ENCODE data around the gene URI1.

Gene URI1

GRCh38 chr19:29971648-29972047, 29.6 kb downstream of the URI1 start:
- no peak for DNase-seq (ENCODE audit: low read depth)

GRCh38 chr19:29974701-29975100, 32.7 kb downstream of the URI1 start:
- no peak for DNase-seq (ENCODE audit: low read depth)

GRCh38 chr19:29976151-29976943, 34.3 kb downstream of the URI1 start:
- DNase-seq (ENCODE audit: low read depth): no peak

- no peak for DNase-seq (ENCODE audit: low read depth)
These were observed 36.0 kb downstream of the URI1 start for GRCh38 chr19:29978080-29978479.

DNA sequence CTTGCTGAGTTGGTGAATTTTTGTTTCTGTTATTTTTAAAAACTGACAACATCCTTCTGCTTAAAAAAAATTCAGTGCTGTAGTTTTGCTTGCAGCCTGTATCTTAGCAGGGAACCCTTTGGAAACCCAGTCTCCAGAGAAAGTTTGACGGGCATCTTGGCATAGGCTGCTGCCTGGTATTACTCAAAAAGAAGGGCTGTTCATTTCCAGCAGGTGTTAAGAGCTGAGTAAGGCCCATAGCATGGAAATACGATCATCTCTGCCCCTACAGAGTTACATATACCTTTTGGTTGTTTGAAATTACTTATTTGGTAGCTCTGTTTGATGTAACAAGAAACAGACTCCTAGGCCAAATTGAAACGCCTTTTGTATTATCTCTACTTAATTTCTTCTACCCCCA, 41.5 kb downstream of the URI1 start:
- no peak for DNase-seq (ENCODE audit: low read depth)

GRCh38 chr19:29985196-29985595, 43.2 kb downstream of the URI1 start:
- no peak for DNase-seq (ENCODE audit: low read depth)

DNA sequence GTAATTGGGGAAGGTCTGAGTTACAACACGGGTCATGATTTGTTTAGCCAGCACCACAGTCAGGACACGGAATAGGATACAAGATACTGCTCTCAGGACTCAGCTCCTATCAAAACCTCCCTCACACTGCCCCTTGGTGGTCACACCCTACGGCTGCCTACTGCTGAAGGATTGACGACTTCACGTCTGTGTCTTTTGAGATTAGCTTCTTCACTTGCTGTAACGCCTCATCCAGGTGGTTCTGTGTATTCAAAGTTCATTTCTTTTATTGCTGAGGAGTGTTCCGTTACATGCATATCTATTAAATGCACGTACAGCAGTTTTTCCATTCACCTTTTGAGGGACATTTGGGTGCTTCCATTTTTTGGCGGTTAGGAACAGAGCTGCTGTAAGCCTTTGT, 46.3 kb downstream of the URI1 start:
- DNase-seq (ENCODE audit: low read depth): no peak

DNA sequence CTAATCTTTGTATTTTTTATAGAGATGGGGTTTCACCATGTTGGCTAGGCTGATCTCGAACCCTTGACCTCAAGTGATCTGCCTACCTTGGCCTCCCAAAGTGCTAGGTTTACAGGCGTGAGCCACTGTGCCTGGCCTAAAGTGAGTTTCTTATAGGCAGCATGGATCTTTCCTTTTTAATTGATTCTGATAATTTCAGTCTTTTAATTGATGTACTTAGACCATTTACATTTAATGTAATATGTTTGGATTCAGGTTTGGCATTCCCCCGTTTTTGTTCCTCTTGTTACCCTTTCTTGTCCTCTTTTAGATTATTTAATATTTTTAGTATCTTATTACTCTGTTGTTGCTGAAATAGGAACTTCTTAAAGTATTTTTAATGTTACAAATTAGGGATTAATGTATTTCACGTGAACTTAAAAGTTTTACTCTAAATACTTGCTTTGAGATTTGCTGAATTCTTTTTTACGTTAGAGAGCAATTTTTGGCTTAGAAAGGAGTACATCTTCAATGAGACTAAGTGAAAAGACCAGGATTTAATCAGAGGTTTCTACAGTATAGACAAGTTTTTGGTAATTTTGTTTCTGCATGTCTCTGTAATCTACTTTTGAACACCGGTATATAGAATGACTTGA, 50.3 kb downstream of the URI1 start:
- DNase-seq (ENCODE audit: low read depth): no peak

- no peak for DNase-seq (ENCODE audit: low read depth)
These were observed 57.5 kb downstream of the URI1 start for GRCh38 chr19:29999490-29999889.

DNA sequence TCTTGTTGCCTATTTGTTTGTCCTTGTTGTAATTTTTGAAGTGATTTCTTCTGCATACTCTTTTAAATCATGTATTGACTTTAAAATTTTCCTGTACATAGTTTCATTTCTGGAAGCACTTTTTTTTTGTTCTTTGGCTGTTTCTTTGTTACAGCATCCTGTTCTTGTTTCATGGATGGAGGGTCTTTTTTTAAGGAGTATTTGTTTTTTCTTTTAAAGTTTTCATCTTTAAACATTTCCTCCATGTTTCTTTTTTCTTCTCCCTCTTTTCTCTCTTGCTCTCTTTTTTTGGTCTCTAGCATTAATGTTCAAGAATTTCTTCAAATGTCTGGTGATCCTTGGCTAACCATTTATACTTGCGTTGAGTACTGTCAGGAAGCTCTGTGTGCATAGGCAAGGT, 58.8 kb downstream of the URI1 start:
- DNase-seq (ENCODE audit: low read depth): no peak

DNA sequence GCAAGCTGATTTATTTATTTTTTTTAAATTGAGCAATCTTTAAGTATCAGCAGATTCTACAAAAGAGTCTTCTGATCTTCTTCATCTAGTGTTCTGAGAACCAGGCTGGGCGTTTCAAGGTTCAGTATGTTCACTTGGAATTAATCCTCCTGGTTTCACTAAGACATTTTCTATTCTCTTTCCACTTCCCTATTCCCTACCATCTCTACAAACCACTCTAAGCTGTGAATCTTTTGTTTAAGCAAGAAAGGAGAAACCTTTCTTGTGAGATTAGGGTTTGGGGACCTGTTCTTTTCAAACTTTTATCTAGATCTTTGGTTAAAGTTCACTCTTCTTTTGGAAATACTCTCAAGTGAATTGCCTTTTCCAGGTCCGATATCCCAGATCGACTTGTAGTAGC, 59.3 kb downstream of the URI1 start:
- DNase-seq (ENCODE audit: low read depth): no peak

- no peak for DNase-seq (ENCODE audit: low read depth)
These were observed 59.8 kb downstream of the URI1 start for GRCh38 chr19:30001791-30002190.

- DNase-seq (ENCODE audit: low read depth): no peak
These were observed 61.8 kb downstream of the URI1 start for GRCh38 chr19:30003866-30004265.

DNA sequence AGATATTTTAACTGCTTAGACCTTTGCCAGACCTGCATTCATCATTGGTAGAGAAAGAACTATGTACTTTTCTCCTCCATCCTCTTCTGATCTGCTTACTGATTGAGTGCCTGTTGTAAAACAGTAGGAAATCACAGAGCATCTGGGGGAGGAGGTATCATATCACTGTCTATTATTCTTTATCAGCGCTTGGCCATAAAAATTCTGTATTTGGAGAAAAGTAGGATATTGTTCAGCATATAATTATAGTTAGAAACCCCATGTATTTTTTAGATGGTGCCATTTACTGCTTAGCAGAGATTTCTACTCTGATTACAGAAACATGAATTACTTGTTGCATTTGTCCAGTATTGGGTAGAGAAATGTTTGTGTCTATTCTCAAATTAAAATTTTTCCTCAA, 62.4 kb downstream of the URI1 start:
- no peak for DNase-seq (ENCODE audit: low read depth)

DNA sequence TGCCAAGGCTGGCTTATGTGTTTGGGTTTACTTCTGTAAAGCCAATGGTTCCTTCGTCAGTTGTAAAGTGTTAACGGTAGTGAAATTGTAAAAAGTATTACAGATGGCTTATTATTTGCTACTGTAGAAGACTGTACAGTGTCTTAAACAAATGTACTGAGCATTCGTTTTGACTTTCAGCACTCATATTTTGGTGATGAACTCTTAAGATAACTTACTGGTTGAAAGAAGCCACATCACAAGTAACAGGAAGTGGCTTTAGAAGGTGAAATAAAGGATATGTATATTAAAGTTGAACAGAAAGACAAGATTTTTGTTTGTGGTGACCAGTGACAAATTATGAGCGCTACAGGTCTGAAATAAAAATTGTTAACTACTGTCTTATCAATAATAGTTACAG, 64.2 kb downstream of the URI1 start:
- DNase-seq (ENCODE audit: low read depth): no peak

DNA sequence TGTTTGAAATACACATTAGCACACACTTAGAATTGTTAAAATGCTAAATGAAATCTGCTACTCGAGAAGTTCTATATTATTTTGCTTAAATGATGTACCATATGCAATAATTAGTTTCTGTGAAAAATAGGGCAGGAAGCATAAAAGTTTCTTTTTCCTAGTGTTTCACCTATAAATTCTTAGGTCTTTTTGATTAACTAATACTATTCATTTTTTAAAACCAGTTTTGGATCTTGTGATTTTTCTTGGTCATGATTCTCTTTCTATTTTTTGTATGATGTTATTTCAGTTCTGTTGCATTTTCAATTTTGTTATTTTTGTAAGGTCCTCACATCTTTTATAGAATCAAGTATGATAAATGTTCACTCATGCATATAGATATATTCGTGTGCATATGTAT, 66.1 kb downstream of the URI1 start:
- no peak for DNase-seq (ENCODE audit: low read depth)

DNA sequence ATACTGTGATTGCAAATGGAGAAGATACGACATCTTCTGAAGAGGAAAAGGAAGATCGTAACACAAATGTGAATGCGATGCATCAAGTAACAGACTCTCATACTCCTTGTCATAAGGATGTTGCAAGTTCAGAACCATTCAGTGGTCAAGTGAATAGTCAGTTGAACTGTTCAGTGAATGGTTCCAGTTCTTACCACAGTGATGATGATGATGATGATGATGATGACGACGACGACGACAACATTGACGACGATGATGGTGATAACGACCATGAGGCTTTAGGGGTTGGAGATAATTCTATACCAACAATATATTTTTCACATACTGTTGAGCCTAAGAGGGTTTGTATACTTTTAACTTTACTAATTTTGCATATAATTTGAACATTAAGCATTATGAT, 67.0 kb downstream of the URI1 start:
- no peak for DNase-seq (ENCODE audit: low read depth)

- DNase-seq (ENCODE audit: low read depth): no peak
These were observed 69.1 kb downstream of the URI1 start for GRCh38 chr19:30011051-30011578.

- no peak for DNase-seq (ENCODE audit: low read depth)
These were observed 72.7 kb downstream of the URI1 start for GRCh38 chr19:30014770-30015169.

DNA sequence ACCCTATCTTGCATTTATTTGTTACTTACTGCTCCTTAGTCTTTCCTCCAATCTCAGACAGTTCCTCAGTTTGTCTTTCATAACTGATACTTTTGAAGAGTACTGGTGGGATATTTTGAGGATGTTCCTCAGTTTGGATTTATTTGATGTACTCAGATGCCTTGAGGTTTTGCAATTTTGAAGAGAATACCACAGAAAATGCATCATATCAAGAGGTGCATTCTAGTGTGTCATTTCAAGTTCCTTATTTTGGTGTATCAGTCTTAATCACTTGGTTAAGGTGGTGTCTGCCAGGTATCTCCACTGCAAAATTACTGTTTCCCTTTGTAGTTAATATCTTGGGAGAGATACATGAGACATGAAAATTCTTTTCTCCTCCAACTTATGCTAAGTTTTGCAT, 75.1 kb downstream of the URI1 start:
- DNase-seq (ENCODE audit: low read depth): no peak

DNA sequence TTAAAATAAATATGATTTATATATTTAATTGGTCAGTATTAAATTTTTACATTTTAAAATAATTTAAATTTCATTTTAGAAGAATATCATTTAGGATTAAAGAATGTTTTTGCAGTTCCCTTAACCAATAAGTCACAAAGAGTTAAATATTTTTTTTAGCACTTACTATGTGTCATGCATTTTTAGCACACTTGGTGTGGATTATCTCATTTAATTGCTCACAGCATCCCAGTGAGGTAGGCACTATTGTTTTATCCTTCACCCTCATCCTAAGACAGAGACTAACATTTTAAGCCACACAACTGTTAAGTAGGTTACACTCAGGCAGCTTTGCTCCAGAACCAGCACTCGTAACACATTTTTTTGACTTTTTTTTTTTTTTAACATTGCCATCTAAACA, 78.2 kb downstream of the URI1 start:
- DNase-seq (ENCODE audit: low read depth): no peak

GRCh38 chr19:30022659-30023058, 80.6 kb downstream of the URI1 start:
- DNase-seq (ENCODE audit: low read depth): no peak

GRCh38 chr19:30023330-30023729, 81.3 kb downstream of the URI1 start:
- DNase-seq (ENCODE audit: low read depth): no peak

GRCh38 chr19:30024091-30024490, 82.1 kb downstream of the URI1 start:
- DNase-seq (ENCODE audit: low read depth): no peak
